Measurements from ENCODE around the gene EIF4G1.

DNA sequence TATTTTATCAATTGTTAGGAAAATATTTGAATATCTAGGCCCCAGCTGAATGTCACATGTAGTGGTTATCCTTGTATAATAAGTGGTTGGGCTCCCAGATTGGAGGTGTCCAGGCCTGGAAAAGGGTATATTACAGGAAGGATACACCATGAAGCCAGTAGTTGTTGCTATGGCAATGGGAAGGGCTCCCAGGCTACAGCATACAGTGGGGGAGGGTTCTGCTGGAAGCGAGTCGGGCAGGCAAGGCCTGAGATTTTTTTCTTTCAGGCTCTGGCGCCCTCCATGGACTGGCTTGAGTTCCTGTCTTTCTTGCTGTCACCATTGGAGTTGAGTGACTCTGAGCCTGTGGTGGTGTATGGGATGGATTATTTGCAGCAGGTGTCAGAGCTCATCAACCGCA lies 29.7 kb upstream of the EIF4G1 start:
- peak; percentile 58 to 91 (median 83) for TF ChIP-seq CTCF (IDR thresholded peaks at IDR 0.05; ENCODE audit: control extremely low read depth in 1 of 3, insufficient read depth in 1 of 3, low read depth in 1 of 3, low read length in 3 of 3)
- no peak for TF ChIP-seq POLR2AphosphoS5 (IDR thresholded peaks at IDR 0.05; ENCODE audit: low read depth, low read length)
- no peak for TF ChIP-seq POLR2A (IDR thresholded peaks at IDR 0.05; ENCODE audit: control extremely low read depth in 1 of 2, low read depth in 2 of 2, low read length in 2 of 2)
- TF ChIP-seq EZH2 (IDR thresholded peaks at IDR 0.05; ENCODE audit: low read depth, low read length, severe bottlenecking): no peak
- no peak for TF ChIP-seq RFX5 (IDR thresholded peaks at IDR 0.05; ENCODE audit: borderline replicate concordance, low read depth, low read length)
- no peak for TF ChIP-seq JUN (IDR thresholded peaks at IDR 0.05; ENCODE audit: low read depth, low read length)

Data from H1 (cell line).